Mammary epithelial cell (primary cell): ENCODE data around the gene OR2A2.

Experiments used
- EZH2 ChIP-seq: IDR thresholded peaks from 2 replicates; pipeline ENCODE4 v1.6.1; 2012; ENCODE audit warnings: low read length, inconsistent platforms, borderline replicate concordance
- TF ChIP-seq, protein P1 (sequence below), 2 donors: IDR thresholded peaks in 1 of 2; conservative IDR thresholded peaks in 1 of 2; 2 replicates each; pipeline ENCODE4 v1.5.1; 2011 to 2012; ENCODE audit warnings: inconsistent platforms in 2 of 2, low read length in 2 of 2, mild to moderate bottlenecking in 2 of 2, control low read depth in 1 of 2, low read depth in 1 of 2; ENCODE audit not compliant: insufficient read depth in 1 of 2; ENCODE audit errors: extremely low read depth in 1 of 2

DNA sequence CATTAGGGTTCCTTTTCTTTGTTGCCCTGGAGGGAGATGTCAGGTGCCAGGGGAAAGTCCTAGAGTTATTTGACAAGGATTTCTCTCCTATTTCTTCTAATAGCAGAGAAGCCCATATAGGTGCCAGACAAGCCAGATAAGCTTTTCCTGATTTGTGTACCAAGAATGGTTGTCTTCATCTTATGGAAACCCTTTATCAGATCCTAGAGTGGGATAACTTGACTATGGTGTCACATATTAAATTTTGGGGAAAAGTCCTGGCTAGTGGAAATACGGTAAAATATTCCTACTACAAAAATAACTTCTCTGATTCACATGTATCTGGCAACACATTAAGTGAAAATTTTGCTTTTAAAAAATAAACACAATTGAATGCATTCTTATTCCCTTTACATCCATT is 22.2 kb upstream of the OR2A2 start:
- TF ChIP-seq, protein P1, sequence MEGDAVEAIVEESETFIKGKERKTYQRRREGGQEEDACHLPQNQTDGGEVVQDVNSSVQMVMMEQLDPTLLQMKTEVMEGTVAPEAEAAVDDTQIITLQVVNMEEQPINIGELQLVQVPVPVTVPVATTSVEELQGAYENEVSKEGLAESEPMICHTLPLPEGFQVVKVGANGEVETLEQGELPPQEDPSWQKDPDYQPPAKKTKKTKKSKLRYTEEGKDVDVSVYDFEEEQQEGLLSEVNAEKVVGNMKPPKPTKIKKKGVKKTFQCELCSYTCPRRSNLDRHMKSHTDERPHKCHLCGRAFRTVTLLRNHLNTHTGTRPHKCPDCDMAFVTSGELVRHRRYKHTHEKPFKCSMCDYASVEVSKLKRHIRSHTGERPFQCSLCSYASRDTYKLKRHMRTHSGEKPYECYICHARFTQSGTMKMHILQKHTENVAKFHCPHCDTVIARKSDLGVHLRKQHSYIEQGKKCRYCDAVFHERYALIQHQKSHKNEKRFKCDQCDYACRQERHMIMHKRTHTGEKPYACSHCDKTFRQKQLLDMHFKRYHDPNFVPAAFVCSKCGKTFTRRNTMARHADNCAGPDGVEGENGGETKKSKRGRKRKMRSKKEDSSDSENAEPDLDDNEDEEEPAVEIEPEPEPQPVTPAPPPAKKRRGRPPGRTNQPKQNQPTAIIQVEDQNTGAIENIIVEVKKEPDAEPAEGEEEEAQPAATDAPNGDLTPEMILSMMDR (conservative IDR thresholded peaks at IDR 0.05 in 1 of 2, IDR thresholded peaks at IDR 0.05 in 1 of 2; ENCODE audit: extremely low read depth in 1 of 2, insufficient read depth in 1 of 2, low read depth in 1 of 2, low read length in 2 of 2): no peak
- TF ChIP-seq EZH2: no peak
